ENCODE data around the gene PLEKHA5.

DNA sequence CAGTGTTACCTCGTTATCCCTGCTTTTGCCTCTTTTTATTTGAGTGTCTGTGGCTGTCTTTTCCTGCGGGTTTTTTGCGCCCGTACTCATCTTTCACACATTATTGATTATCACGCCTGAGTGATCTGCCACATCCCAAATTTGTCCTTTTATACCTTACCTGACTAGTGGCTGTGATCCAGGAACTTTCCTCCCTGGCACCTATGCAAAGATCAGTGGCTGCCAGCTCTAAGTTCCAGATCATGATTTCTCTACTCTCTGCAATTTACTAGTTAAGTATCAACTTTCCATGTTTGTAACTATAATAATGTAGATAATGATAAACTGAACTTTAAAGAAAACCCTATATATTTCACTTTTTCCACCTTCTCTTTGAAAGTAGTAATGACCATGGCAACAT is 36.9 kb downstream of the PLEKHA5 start:
- no peak for TF ChIP-seq CTCF (IDR thresholded peaks at IDR 0.05)
- TF ChIP-seq POLR2AphosphoS5 (IDR thresholded peaks at IDR 0.05) = no peak
